Cardiac fibroblast (primary cell): ENCODE data around the gene CBR1.
A peak's percentile ranks its signal among the peaks of the same experiment; 100 is the strongest.

Experiments used
- DNase-seq, 2 donors: peaks; one replicate each; pipeline versions ENCODE4 v3.0.0 to v3.0.0-alpha.2; 2010; ENCODE audit warnings: low read depth in 2 of 2
- H3K4me3 ChIP-seq, 2 donors: replicated peaks in 1 of 2; 1 replicate in 1 of 2; 2 replicates in 1 of 2; pipeline ENCODE4 v1.5.1; 2011; ENCODE audit warnings: low read depth in 2 of 2, low read length in 2 of 2, mild to moderate bottlenecking in 2 of 2, moderate library complexity in 1 of 2
- TF ChIP-seq, protein P1 (sequence below): IDR thresholded peaks from one replicate; pipeline ENCODE4 v1.5.1; 2011; ENCODE audit warnings: low read depth, mild to moderate bottlenecking, low read length, inconsistent platforms

Gene CBR1

DNA sequence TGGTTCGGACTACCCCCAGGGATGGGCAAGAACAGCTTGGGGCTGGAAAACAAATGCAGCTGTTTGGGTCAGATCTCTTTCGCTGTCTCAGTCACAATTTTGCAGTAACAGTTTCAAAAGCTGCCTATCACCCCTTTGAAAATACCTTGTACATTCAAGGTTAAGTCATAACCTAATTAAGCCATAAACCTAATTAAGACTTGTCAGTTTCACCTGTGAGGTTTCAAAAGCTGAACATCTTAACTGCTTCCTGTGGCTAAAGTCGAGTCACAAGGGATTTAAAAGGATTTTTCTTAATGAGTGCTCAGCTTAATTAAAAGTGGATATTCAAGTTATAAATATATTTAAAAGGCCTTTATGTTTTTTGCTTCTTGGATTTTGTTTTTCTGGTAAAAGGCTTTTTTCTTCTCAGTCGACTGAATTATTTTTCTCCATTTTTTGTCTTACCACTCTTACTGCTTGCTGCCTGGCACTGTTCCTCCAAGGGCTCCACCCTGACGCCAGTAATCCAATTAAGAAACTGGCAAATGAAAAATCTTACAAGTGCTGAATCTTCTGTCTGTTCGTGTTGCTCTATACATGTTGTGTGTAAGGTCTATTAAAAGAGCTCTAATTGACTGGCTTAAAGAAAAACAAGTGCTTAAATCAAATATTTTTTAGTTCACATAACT, 31.3 kb downstream of the CBR1 start:
- TF ChIP-seq, protein P1, sequence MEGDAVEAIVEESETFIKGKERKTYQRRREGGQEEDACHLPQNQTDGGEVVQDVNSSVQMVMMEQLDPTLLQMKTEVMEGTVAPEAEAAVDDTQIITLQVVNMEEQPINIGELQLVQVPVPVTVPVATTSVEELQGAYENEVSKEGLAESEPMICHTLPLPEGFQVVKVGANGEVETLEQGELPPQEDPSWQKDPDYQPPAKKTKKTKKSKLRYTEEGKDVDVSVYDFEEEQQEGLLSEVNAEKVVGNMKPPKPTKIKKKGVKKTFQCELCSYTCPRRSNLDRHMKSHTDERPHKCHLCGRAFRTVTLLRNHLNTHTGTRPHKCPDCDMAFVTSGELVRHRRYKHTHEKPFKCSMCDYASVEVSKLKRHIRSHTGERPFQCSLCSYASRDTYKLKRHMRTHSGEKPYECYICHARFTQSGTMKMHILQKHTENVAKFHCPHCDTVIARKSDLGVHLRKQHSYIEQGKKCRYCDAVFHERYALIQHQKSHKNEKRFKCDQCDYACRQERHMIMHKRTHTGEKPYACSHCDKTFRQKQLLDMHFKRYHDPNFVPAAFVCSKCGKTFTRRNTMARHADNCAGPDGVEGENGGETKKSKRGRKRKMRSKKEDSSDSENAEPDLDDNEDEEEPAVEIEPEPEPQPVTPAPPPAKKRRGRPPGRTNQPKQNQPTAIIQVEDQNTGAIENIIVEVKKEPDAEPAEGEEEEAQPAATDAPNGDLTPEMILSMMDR, result no peak
- H3K4me3 ChIP-seq, result no peak overlapping the region
- DNase-seq, result no peak

DNA sequence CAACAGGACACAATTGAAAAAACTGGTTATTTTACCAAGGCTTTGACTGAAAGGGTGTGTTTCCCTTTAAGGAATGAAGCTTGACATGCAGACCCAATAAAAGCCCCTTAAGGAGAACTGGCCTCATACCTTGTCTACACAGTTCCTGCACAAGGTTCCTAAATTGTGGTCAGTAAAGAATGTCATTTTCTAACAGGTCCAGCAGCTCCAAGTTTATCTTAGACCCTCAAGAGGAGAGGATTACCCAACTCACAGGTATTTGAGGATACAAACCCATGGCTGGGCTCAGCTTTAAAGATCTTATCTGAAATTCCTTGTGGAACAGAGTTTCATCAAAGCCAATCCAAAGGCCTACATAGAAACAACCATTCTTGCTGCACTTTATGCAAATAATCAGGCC, 33.6 kb downstream of the CBR1 start:
- no peak overlapping the region for H3K4me3 ChIP-seq
- DNase-seq, result no peak
- TF ChIP-seq, protein P1, result no peak

DNA sequence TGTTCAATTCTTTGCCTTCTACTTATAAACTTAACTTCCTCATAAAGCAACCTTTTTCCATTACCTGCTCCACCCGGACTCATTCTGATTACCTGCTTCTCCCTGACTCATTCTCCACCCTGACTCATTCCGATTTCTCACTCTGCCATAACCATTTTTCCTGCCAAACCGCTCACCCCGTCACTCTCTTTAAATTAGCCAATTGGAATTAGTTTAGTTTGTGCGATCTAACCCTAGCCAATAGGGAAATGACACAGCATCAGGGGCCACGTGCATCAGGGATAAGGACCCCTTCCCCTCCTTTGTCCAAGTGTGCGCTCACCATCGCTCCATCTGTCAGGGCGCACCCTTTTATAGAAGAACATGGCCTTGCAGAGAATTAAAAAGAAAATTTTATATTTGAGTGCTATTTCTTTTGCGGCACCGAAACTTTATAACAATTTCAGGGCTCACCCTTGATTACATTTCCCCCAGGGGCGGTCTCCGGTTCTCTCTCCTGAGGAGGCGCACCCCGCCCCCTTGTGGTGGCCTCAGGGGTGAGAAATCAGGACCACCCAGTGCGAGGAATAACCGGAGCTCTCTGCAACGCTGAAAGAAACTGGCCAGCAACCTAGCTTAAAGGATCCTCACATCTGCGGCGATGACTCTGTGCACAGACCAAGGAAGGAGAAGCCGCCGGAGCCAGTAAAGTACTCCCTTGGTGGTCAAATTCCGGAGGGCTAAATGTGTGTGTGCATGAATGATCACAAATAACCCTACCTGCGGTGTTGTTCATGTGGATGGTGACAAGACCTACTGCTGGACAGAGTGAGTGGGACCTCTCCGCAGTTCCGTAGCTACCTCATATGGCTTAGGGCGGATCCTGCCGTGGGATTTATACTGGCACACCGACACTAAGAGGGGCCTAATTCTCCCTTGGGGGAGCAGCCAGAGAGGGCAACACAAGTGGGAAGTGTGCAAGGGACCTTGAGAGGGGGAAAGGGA, 34.8 kb downstream of the CBR1 start:
- TF ChIP-seq, protein P1, result peak; percentile 59
- peak; percentile 44 to 47 for DNase-seq
- H3K4me3 ChIP-seq, result no peak overlapping the region

DNA sequence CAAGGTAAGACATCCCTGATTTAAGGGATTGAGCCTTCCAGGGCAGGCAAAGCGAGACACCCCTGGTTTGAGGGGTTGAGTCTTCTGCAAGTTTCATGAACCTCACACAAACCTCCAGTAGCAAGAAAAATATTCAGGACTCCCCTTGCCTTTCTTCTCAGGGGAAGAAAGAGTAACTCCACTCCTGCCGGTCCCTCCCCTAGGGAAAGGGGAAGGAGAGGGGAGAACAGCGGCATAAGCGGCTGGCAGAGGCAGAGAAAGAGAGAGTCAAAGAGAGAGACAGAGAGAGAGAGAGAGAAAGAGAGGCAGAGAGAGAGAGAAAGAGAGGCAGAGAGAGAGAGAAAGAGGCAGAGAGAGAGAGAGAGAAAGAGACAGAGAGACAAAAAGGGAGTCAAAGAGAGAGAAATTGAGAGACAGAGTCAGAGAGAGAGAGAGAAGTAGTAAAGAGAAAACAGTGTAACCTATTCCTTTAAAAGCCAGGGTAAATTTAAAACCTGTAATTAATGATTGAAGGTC, 35.6 kb downstream of the CBR1 start:
- no peak overlapping the region for H3K4me3 ChIP-seq
- DNase-seq, result no peak
- TF ChIP-seq, protein P1, result no peak

DNA sequence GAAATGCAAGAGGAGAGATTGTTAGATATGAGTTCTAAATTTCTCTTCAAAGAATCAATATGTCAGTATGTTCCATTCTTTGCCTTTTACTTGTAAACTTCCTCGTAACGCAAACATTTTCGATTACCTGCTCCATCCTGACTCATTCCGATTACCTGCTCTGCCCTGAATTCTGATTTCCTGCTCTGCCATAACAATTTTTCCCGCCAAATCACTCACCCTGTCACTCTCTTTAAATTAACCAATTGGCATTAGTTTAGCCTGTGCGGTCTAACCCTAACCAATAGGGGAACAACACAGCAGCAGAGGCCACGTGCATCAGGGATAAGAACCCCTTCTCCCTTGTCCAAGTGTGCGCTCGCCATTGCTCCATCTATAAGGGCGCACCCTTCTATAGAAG, 40.0 kb downstream of the CBR1 start:
- DNase-seq, result no peak
- no peak overlapping the region for H3K4me3 ChIP-seq
- TF ChIP-seq, protein P1, result no peak

DNA sequence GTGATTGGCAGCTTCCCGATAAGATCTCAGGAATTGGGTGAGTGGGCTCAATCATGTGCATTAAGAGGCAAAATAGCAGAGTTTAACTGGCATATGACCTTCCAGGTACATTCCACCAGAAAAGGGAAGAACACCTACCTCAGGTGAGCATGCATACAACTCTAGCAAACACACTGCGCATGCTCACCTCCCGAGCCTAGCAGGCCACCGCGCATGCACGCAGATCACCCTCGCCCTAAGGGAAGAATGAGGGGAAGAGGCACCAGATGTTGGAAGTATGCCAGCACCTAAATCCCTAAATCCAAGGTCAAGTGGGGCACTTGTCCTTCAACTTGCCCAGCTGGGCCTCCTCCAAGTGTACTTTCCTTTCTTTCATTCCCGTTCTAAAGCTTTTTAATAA, 41.4 kb downstream of the CBR1 start:
- TF ChIP-seq, protein P1, result no peak
- DNase-seq, result no peak
- H3K4me3 ChIP-seq, result no peak overlapping the region
